Right lobe of liver (tissue), 6 donors: ENCODE data around the gene KIRREL3. TPM values are rescaled to one million over a fixed set of nuclear protein-coding genes. Genes with fewer than 3 reads are reported as not detected.
A peak's percentile ranks its signal among the peaks of the same experiment; 100 is the strongest.

Experiments
- ATAC-seq, 4 donors: fragments of 200-7000 bp; cut with Tn5 transposase; one replicate each; pipeline ENCODE4 v1.9.1; 2020; ENCODE audit warnings: mild to moderate bottlenecking in 4 of 4, moderate library complexity in 4 of 4
- DNase-seq, 3 donors: peaks; one replicate each; pipeline ENCODE4 v3.0.0-alpha.2; 2020
- H3K27ac ChIP-seq, 3 donors: fragments of 200-600 bp; one replicate each; pipeline ENCODE4 v1.8.0; 2022
- H3K27me3 ChIP-seq, 2 donors: fragments of 200-600 bp; one replicate each; pipeline ENCODE4 v1.8.0; 2022
- H3K36me3 ChIP-seq, 4 donors: fragments of 200-600 bp; sonication (generic) in 1 of 4; one replicate each; pipeline versions ENCODE4 v1.5.1 to v1.8.0; 2017 to 2022; ENCODE audit warnings: control low read depth in 1 of 4
- H3K4me1 ChIP-seq, 4 donors: fragments of 200-600 bp; sonication (generic) in 1 of 4; one replicate each; pipeline versions ENCODE4 v1.5.1 to v1.8.0; 2017 to 2022; ENCODE audit warnings: control low read depth in 1 of 4
- H3K4me3 ChIP-seq, 3 donors: fragments of 200-600 bp; one replicate each; pipeline ENCODE4 v1.8.0; 2022
- H3K9me3 ChIP-seq, 4 donors: fragments of 200-600 bp; sonication (generic) in 1 of 4; one replicate each; pipeline versions ENCODE4 v1.5.1 to v1.8.0; 2017 to 2022; ENCODE audit warnings: control low read depth in 1 of 4
- CTCF ChIP-seq, 4 donors: fragments of 200-600 bp in 3 of 4; fragments of 450-650 bp in 1 of 4; IDR thresholded peaks; one replicate each; pipeline versions ENCODE4 v1.5.1 to v1.8.0; 2016 to 2022; ENCODE audit warnings: antibody characterized with exemption in 4 of 4, mild to moderate bottlenecking in 2 of 4
- POLR2A ChIP-seq: fragments of 450-650 bp; IDR thresholded peaks from one replicate; pipeline ENCODE4 v1.6.1; 2017; ENCODE audit warnings: antibody characterized with exemption, mild to moderate bottlenecking
- WGBS: methylation state at CpG from one replicate; pipeline ENCODE4 v1.1.6; 2018; ENCODE audit warnings: low coverage, low lambda C conversion rate; ENCODE audit not compliant: insufficient coverage; ENCODE audit errors: missing lambda C conversion rate; 5-methylcytosine and 5-hydroxymethylcytosine counted together
- intact Hi-C, 2 donors: fragments of 100-400 bp; cut with DNase I; formaldehyde crosslinking; loops; one replicate each; pipeline versions ENCODE4 v1.11.2 to v1.14.1; 2022
- total RNA-seq, 6 experiments: library from RNA; depleted of rRNA in 2 of 6; stranded (reverse); fragments of >200 nt in 2 of 6; fragmentation: NEBNext Ultra II Directional in 3 of 6; extraction: Animal tissue kit (Norgen Biotek cat#: 25700) in 3 of 6; gene quantifications; one replicate each; pipeline versions ENCODE4 v1.1.0 to v1.2.4, GENCODE V29; 2016 to 2023
- donor health status: DM: no; HTN: yes; CAD: no.
- donor health status: DM: no; HTN: no; CAD: no.
- donor health status: DM: no; HTN: no; CAD: no.
- donor health status: DM: no; HTN: yes; CAD: no.
- donor health status: DM: no; HTN: yes; CAD: no.

Gene KIRREL3
- total RNA-seq, 6 experiments from 2014 or later, result not detected

- intact Hi-C loops, result no loop called here
- H3K4me1 ChIP-seq, result no peaks in the 10 kb centered on the region
- H3K27me3 ChIP-seq, result no peaks in the 10 kb centered on the region
- H3K27ac ChIP-seq, result no peak overlapping the region
- 55% methylated on average over 3 of the region's 3 CpGs for WGBS
- ATAC-seq, result no peak
- H3K4me3 ChIP-seq, result no peak overlapping the region
- H3K36me3 ChIP-seq, result no peaks in the 10 kb centered on the region
- H3K9me3 ChIP-seq, result no peaks in the 10 kb centered on the region
- TF ChIP-seq POLR2A, result no peak
- TF ChIP-seq CTCF (IDR thresholded peaks at IDR 0.05), result no peak
- DNase-seq, result no peak
Measured at GRCh38 chr11:126978165-126978564, 22.4 kb downstream of the KIRREL3 start.

GRCh38 chr11:126973051-126973450 is 27.5 kb downstream of the KIRREL3 start:
- intact Hi-C loops, result no loop called here
- TF ChIP-seq POLR2A (no peak), CTCF (IDR thresholded peaks at IDR 0.05) (no peak)
- ATAC-seq (no peak), DNase-seq (no peak)
- no peak overlapping the region for H3K4me3 ChIP-seq
- no peak overlapping the region for H3K27ac ChIP-seq
- no peaks in the 10 kb centered on the region for H3K9me3 ChIP-seq
- WGBS, result 53% methylated on average over 2 of the region's 2 CpGs
- no peaks in the 10 kb centered on the region for H3K27me3 ChIP-seq
- no peaks in the 10 kb centered on the region for H3K4me1 ChIP-seq
- no peaks in the 10 kb centered on the region for H3K36me3 ChIP-seq

GRCh38 chr11:126971305-126971704 is 29.3 kb downstream of the KIRREL3 start:
- H3K27ac ChIP-seq, result no peak overlapping the region
- intact Hi-C loops, result no loop called here
- no peak overlapping the region for H3K4me3 ChIP-seq
- WGBS, result 59% methylated on average over 5 of the region's 5 CpGs
- H3K27me3 ChIP-seq, result no peaks in the 10 kb centered on the region
- no peaks in the 10 kb centered on the region for H3K36me3 ChIP-seq
- no peaks in the 10 kb centered on the region for H3K9me3 ChIP-seq
- H3K4me1 ChIP-seq, result no peaks in the 10 kb centered on the region
- no peak for DNase-seq
- no peak for ATAC-seq
- TF ChIP-seq POLR2A, result no peak
- TF ChIP-seq CTCF (IDR thresholded peaks at IDR 0.05), result no peak

GRCh38 chr11:126969865-126970479 is 30.6 kb downstream of the KIRREL3 start:
- Histone ChIP-seq H3K4me1 (no peaks in the 10 kb centered on the region), H3K4me3 (no peak overlapping the region), H3K9me3 (no peaks in the 10 kb centered on the region), H3K27ac (no peak overlapping the region), H3K36me3 (no peaks in the 10 kb centered on the region), H3K27me3 (no peaks in the 10 kb centered on the region)
- 29% methylated on average over 6 of the region's 6 CpGs for WGBS
- peak in 2 of 4 donors; percentile 48 to 49 for ATAC-seq
- intact Hi-C loops, result no loop called here
- TF ChIP-seq POLR2A, result no peak
- TF ChIP-seq CTCF (IDR thresholded peaks at IDR 0.05), result peak; percentile 28 to 40 (median 35)
- DNase-seq, result no peak

GRCh38 chr11:126968915-126969314 is 31.7 kb downstream of the KIRREL3 start:
- no peak overlapping the region for H3K4me3 ChIP-seq
- ATAC-seq, result no peak
- H3K9me3 ChIP-seq, result no peaks in the 10 kb centered on the region
- no peaks in the 10 kb centered on the region for H3K36me3 ChIP-seq
- no peaks in the 10 kb centered on the region for H3K4me1 ChIP-seq
- H3K27me3 ChIP-seq, result no peaks in the 10 kb centered on the region
- no peak overlapping the region for H3K27ac ChIP-seq
- TF ChIP-seq POLR2A (no peak), CTCF (IDR thresholded peaks at IDR 0.05) (no peak)
- no peak for DNase-seq
- intact Hi-C loops, result no loop called here
- WGBS, result 17% methylated on average over 9 of the region's 14 CpGs
